GM19468 (cell line): Measurements from ENCODE around the gene STK32C.
"Not testable (repeated sequence)": the region's sequence is repeated elsewhere in the genome, so short reads cannot be mapped to it uniquely, and the experiment has no call there.

ENCODE experiments used
- ATAC-seq: cut with Tn5 transposase; IDR thresholded peaks from one replicate; pipeline ENCODE4 v1.9.1; 2021; ENCODE audit warnings: mild to moderate bottlenecking, moderate library complexity, moderate number of reproducible peaks; ENCODE audit not compliant: unreplicated experiment; ENCODE audit errors: extremely low read depth

Gene STK32C

GRCh38 chr10:132163826-132164515, 143.8 kb downstream of the STK32C start:
- no peak for ATAC-seq

- ATAC-seq: no peak
Measured at GRCh38 chr10:132163278-132163765, 144.4 kb downstream of the STK32C start.

- no peak for ATAC-seq
Measured at GRCh38 chr10:132162590-132163277, 145.0 kb downstream of the STK32C start.

GRCh38 chr10:132162021-132162531, 145.7 kb downstream of the STK32C start:
- no peak for ATAC-seq

GRCh38 chr10:132160834-132161622, 146.7 kb downstream of the STK32C start:
- ATAC-seq: not testable (repeated sequence)

- ATAC-seq: not testable (repeated sequence)
Measured at GRCh38 chr10:132160231-132160630, 147.5 kb downstream of the STK32C start.

- not testable (repeated sequence) for ATAC-seq
Measured at GRCh38 chr10:132159302-132160230, 148.2 kb downstream of the STK32C start.

- no peak for ATAC-seq
Measured at GRCh38 chr10:132158823-132159222, 148.9 kb downstream of the STK32C start.

- no peak for ATAC-seq
Measured at GRCh38 chr10:132158122-132158741, 149.5 kb downstream of the STK32C start.
